HepG2 (cell line): ENCODE measurements around the gene NTM. TPM values are rescaled to one million over a fixed set of nuclear protein-coding genes. Genes with fewer than 3 reads are reported as not detected.

Source experiments
- ATAC-seq: fragments of 200-7000 bp; cut with Tn5 transposase; 3 replicates; pipeline ENCODE4 v1.9.1; 2020; ENCODE audit warnings: mild to moderate bottlenecking, moderate library complexity
- BruUV-seq: library from RNA; stranded (reverse); fragments of 400-500 nt; replicated peaks from 2 replicates; lab custom pipeline; 2021; lab: Mats Ljungman, UMichigan
- CTCF ChIA-PET: fragments of 300-600 bp; formaldehyde crosslinking; extraction: SDS; loops from one replicate; lab custom pipeline; 2021; ENCODE audit warnings: low total read pairs, inconsistent platforms, low intra/inter-chr PET ratio; lab: Yijun Ruan, JAX
- POLR2A ChIA-PET: fragments of 350-600 bp; sonication (Branson Sonifier 250); formaldehyde crosslinking; loops from one replicate; lab custom pipeline; 2020; ENCODE audit warnings: antibody characterized with exemption, inconsistent platforms; lab: Yijun Ruan, JAX
- DNase-seq: peaks from one replicate; pipeline ENCODE4 v3.0.0-alpha.2; 2015; ENCODE audit warnings: low spot score
- FAIRE-seq: peaks from 3 replicates; lab custom pipeline; 2011; peaks lifted over from hg19 to GRCh38; lab: Jason Lieb, UNC
- H2AFZ ChIP-seq: one replicate; pipeline ENCODE4 v1.6.1; 2011; ENCODE audit warnings: low read length, inconsistent platforms
- H3K27ac ChIP-seq: fragments of 300-600 bp; 3 replicates; pipeline ENCODE4 v1.8.0; 2011; ENCODE audit warnings: mixed run types, mild to moderate bottlenecking, mixed read lengths, low read length, inconsistent platforms; ENCODE audit not compliant: insufficient read depth; ENCODE audit errors: extremely low read length
- H3K27me3 ChIP-seq, 2 experiments: fragments of 200-600 bp in 1 of 2; 2 replicates in 1 of 2; 3 replicates in 1 of 2; pipeline versions ENCODE4 v1.6.0 to v1.8.0; 2011; ENCODE audit warnings: low read length in 2 of 2, mild to moderate bottlenecking in 2 of 2, moderate library complexity in 2 of 2, inconsistent platforms in 1 of 2; ENCODE audit not compliant: insufficient read depth in 2 of 2, control insufficient read depth in 1 of 2
- H3K36me3 ChIP-seq, 2 experiments: fragments of 200-600 bp in 1 of 2; replicated peaks in 1 of 2; 2 replicates in 1 of 2; 3 replicates in 1 of 2; pipeline versions ENCODE4 v1.5.1 to v1.8.0; 2011; ENCODE audit warnings: low read length in 2 of 2, inconsistent platforms in 1 of 2; ENCODE audit not compliant: insufficient read depth in 2 of 2, control insufficient read depth in 1 of 2
- H3K4me1 ChIP-seq: 2 replicates; pipeline ENCODE4 v1.5.1; 2012; ENCODE audit warnings: low read length, inconsistent platforms; ENCODE audit not compliant: insufficient read depth
- H3K4me2 ChIP-seq: 2 replicates; pipeline ENCODE4 v1.6.0; 2011; ENCODE audit warnings: low read depth, low read length, inconsistent platforms
- H3K4me3 ChIP-seq, 3 experiments: fragments of 200-600 bp in 1 of 3; sonication (generic), shearing (Covaris generic) in 1 of 3; replicated peaks in 1 of 3; 2 replicates each; pipeline ENCODE4 v1.5.1; 2011 to 2016; ENCODE audit warnings: low read length in 3 of 3, inconsistent platforms in 2 of 3, low read depth in 2 of 3, mild to moderate bottlenecking in 2 of 3, control low read depth in 1 of 3, mixed read lengths in 1 of 3; ENCODE audit not compliant: insufficient read depth in 1 of 3
- H3K79me2 ChIP-seq: one replicate; pipeline ENCODE4 v1.6.1; 2011; ENCODE audit warnings: low read length, inconsistent platforms; ENCODE audit not compliant: insufficient read depth
- H3K9ac ChIP-seq: 2 replicates; pipeline ENCODE4 v1.6.0; 2011; ENCODE audit warnings: mild to moderate bottlenecking, low read depth, low read length, inconsistent platforms; ENCODE audit not compliant: insufficient read depth
- H3K9me3 ChIP-seq: 2 replicates; pipeline ENCODE4 v1.5.1; 2012; ENCODE audit warnings: mild to moderate bottlenecking, low read length
- H4K20me1 ChIP-seq: 2 replicates; pipeline ENCODE4 v1.6.0; 2011; ENCODE audit warnings: inconsistent platforms, mild to moderate bottlenecking, low read length, moderate library complexity; ENCODE audit not compliant: insufficient read depth
- ATF7 ChIP-seq, 2 experiments: fragments of 450-650 bp in 1 of 2; sonication (generic) in 1 of 2; formaldehyde crosslinking in 1 of 2; IDR thresholded peaks; 2 replicates each; pipeline versions ENCODE4 v1.4.0 to v1.6.1; 2016 to 2020; ENCODE audit warnings: antibody characterized with exemption in 1 of 2, mild to moderate bottlenecking in 1 of 2, missing genetic modification reagents in 1 of 2
- CBX5 ChIP-seq: sonication (generic); formaldehyde crosslinking; IDR thresholded peaks from 2 replicates; pipeline ENCODE4 v1.4.0; 2020; ENCODE audit warnings: missing genetic modification reagents, borderline replicate concordance
- HNF1A ChIP-seq, 2 experiments: sonication (generic) in 1 of 2; formaldehyde crosslinking in 1 of 2; IDR thresholded peaks; 2 replicates each; pipeline versions ENCODE4 v1.4.0 to v1.6.1; 2016 to 2020; ENCODE audit warnings: borderline replicate concordance in 1 of 2, low read depth in 1 of 2, mild to moderate bottlenecking in 1 of 2, missing genetic modification reagents in 1 of 2
- SRF ChIP-seq: IDR thresholded peaks from 2 replicates; pipeline ENCODE4 v1.6.1; 2011; ENCODE audit warnings: mild to moderate bottlenecking, low read depth, low read length, moderate library complexity
- THYN1 ChIP-seq: sonication (generic); formaldehyde crosslinking; IDR thresholded peaks from 2 replicates; pipeline ENCODE4 v1.8.1; 2023; ENCODE audit warnings: low read depth, mild to moderate bottlenecking, moderate library complexity, missing genetic modification reagents, borderline replicate concordance
- WIZ ChIP-seq: sonication (generic); formaldehyde crosslinking; IDR thresholded peaks from 2 replicates; pipeline ENCODE4 v1.5.1; 2020; ENCODE audit warnings: mild to moderate bottlenecking, missing genetic modification reagents
- XBP1 ChIP-seq: sonication (generic); formaldehyde crosslinking; IDR thresholded peaks from 2 replicates; pipeline ENCODE4 v1.5.0; 2020; ENCODE audit warnings: missing genetic modification reagents
- ZBTB38 ChIP-seq: sonication (generic); formaldehyde crosslinking; IDR thresholded peaks from 2 replicates; pipeline ENCODE4 v1.5.1; 2020; ENCODE audit warnings: mild to moderate bottlenecking, missing genetic modification reagents
- ZBTB7A ChIP-seq: sonication (generic); formaldehyde crosslinking; IDR thresholded peaks from 2 replicates; pipeline ENCODE4 v1.8.0; 2022; ENCODE audit warnings: mild to moderate bottlenecking, missing genetic modification reagents
- ZBTB7B ChIP-seq: sonication (generic); formaldehyde crosslinking; IDR thresholded peaks from 2 replicates; pipeline ENCODE4 v1.4.0; 2020; ENCODE audit warnings: missing genetic modification reagents
- ZFP36 ChIP-seq: fragments of 150-350 bp; IDR thresholded peaks from 2 replicates; pipeline ENCODE4 v1.6.1; 2018; ENCODE audit warnings: borderline replicate concordance, low read length, low read depth; ENCODE audit not compliant: partially characterized antibody
- ZNF362 ChIP-seq: sonication (generic); formaldehyde crosslinking; IDR thresholded peaks from 2 replicates; pipeline ENCODE4 v1.4.0; 2020; ENCODE audit warnings: missing genetic modification reagents, mild to moderate bottlenecking, borderline replicate concordance
- ZNF446 ChIP-seq: sonication (generic); formaldehyde crosslinking; IDR thresholded peaks from 2 replicates; pipeline ENCODE4 v1.5.0; 2020; ENCODE audit warnings: mild to moderate bottlenecking, missing genetic modification reagents
- ZNF816 ChIP-seq: sonication (generic); formaldehyde crosslinking; IDR thresholded peaks from 2 replicates; pipeline ENCODE4 v1.8.0; 2022; ENCODE audit warnings: missing genetic modification reagents, mild to moderate bottlenecking, borderline replicate concordance
- ZSCAN21 ChIP-seq: sonication (generic); formaldehyde crosslinking; IDR thresholded peaks from 2 replicates; pipeline ENCODE4 v1.8.0; 2022; ENCODE audit warnings: mild to moderate bottlenecking, missing genetic modification reagents, moderate library complexity, borderline replicate concordance
- WGBS: methylation state at CpG from one replicate; pipeline ENCODE4 v1.1.6; 2017; ENCODE audit warnings: low lambda C conversion rate; 5-methylcytosine and 5-hydroxymethylcytosine counted together
- in situ Hi-C: cut with HindIII; loops from 2 replicates; pipeline ENCODE4 v1.10.0; 2017; ENCODE audit warnings: low pct_unique_long_range_greater_than_20kb; ENCODE audit not compliant: extremely low pct_ligation_motif_present
- intact Hi-C: fragments of 100-400 bp; cut with micrococcal nuclease; formaldehyde crosslinking; loops from one replicate; pipeline ENCODE4 v1.10.0; 2022; ENCODE audit not compliant: unreplicated experiment
- polyA plus RNA-seq, 8 experiments: library from polyadenylated mRNA; depleted of rRNA in 3 of 8; stranded (reverse) in 7 of 8; unstranded in 1 of 8; fragments of >200 nt; fragmentation: Illumina TruSeq in 4 of 8; extraction: Trizol in 4 of 8; gene quantifications; 2 replicates each; pipeline versions ENCODE4 v1.2.1 to v1.2.3, GENCODE V29; 2011 to 2016; ENCODE audit warnings: low read depth in 4 of 8, missing spikeins in 1 of 8, mixed read lengths in 1 of 8; ENCODE audit not compliant: insufficient read depth in 1 of 8
- total RNA-seq, 5 experiments: library from RNA; depleted of rRNA; stranded (reverse); fragments of >200 nt; fragmentation: Illumina TruSeq; extraction: Trizol; gene quantifications; 2 replicates each; pipeline ENCODE4 v1.2.3, GENCODE V29; 2016; ENCODE audit warnings: low read depth in 1 of 5

The NTM gene
- total and polyA plus RNA-seq, 2 of the 13 experiments (the other 11 are each of a cell fraction or from before 2014, with no cell fraction given) = not detected

GRCh38 chr11:131934006-131934405 is 563.6 kb downstream of the NTM start (continued):
- TF ChIP-seq HNF1A (IDR thresholded peaks at IDR 0.05; ENCODE audit: low read depth) = no peak
- TF ChIP-seq HNF1A (CRISPR knock-in tag; IDR thresholded peaks at IDR 0.05; ENCODE audit: borderline replicate concordance) = no peak
- TF ChIP-seq THYN1 (CRISPR knock-in tag) = no peak

GRCh38 chr11:131938351-131938751 is 567.9 kb downstream of the NTM start:
- 22% methylated on average over 6 of the region's 6 CpGs for WGBS
- no peak for DNase-seq
- in situ Hi-C loops (no loop called here), intact Hi-C loops (no loop called here)
- Histone ChIP-seq H3K27me3 (peaks cover 0 to 6% of the 10 kb centered on the region in 2 experiments; a peak in 3 of 5 replicates), H3K4me1 (no peaks in the 10 kb centered on the region), H3K27ac (no peak overlapping the region), H3K79me2 (no peaks in the 10 kb centered on the region), H3K9me3 (no peaks in the 10 kb centered on the region), H3K4me2 (no peak overlapping the region), H4K20me1 (no peaks in the 10 kb centered on the region), H3K36me3 (no peaks in the 10 kb centered on the region), H2AFZ (no peak overlapping the region), H3K9ac (no peak overlapping the region), H3K4me3 (no peak overlapping the region)
- no TSS peak for BruUV-seq
- no peak for ATAC-seq
- POLR2A ChIA-PET = no interaction called here
- FAIRE-seq = no peak
- TF ChIP-seq SRF = no peak
- TF ChIP-seq ZNF816 = no peak
- TF ChIP-seq ZBTB38 = no peak
- TF ChIP-seq ATF7 (IDR thresholded peaks at IDR 0.05) = no peak
- no peak for TF ChIP-seq ATF7 (CRISPR knock-in tag; IDR thresholded peaks at IDR 0.05)
- no peak for TF ChIP-seq ZSCAN21 (CRISPR knock-in tag)
- TF ChIP-seq ZBTB7A (CRISPR knock-in tag) = no peak
- TF ChIP-seq WIZ (CRISPR knock-in tag) = no peak
- no peak for TF ChIP-seq ZNF446 (CRISPR knock-in tag)
- no peak for TF ChIP-seq ZNF362 (CRISPR knock-in tag)
- TF ChIP-seq ZFP36 = no peak
- TF ChIP-seq CBX5 (CRISPR knock-in tag) = no peak
- no peak for TF ChIP-seq ZBTB7B (CRISPR knock-in tag)
- no peak for TF ChIP-seq XBP1
- CTCF ChIA-PET = no interaction called here
